GM12891 (cell line): ENCODE measurements around the gene TOMM22.

Experiments
- DNase-seq: peaks from one replicate; pipeline ENCODE4 v3.0.0; 2011; ENCODE audit warnings: low spot score; ENCODE audit not compliant: insufficient read length
- FAIRE-seq: peaks from 2 replicates; lab custom pipeline; 2011; peaks lifted over from hg19 to GRCh38; lab: Jason Lieb, UNC
- PAX5 ChIP-seq: IDR thresholded peaks from 2 replicates; pipeline ENCODE4 v1.6.1; 2011; ENCODE audit warnings: low read length, moderate library complexity, mild to moderate bottlenecking; ENCODE audit not compliant: insufficient read depth, severe bottlenecking
- POLR2A ChIP-seq: IDR thresholded peaks from 2 replicates; pipeline ENCODE4 v1.6.1; 2011; ENCODE audit warnings: low read depth, low read length, control low read depth
- POLR2AphosphoS5 ChIP-seq: IDR thresholded peaks from 2 replicates; pipeline ENCODE4 v1.6.1; 2011; ENCODE audit warnings: low read depth, low read length, control low read depth
- POU2F2 ChIP-seq: IDR thresholded peaks from 2 replicates; pipeline ENCODE4 v1.6.1; 2011; ENCODE audit warnings: low read depth, mild to moderate bottlenecking, control low read depth, low read length, moderate library complexity
- SPI1 ChIP-seq: IDR thresholded peaks from 2 replicates; pipeline ENCODE4 v1.6.1; 2011; ENCODE audit warnings: low read depth, low read length, control low read depth
- TAF1 ChIP-seq: IDR thresholded peaks from 2 replicates; pipeline ENCODE4 v1.6.1; 2011; ENCODE audit warnings: low read depth, low read length, control low read depth

The TOMM22 gene

DNA sequence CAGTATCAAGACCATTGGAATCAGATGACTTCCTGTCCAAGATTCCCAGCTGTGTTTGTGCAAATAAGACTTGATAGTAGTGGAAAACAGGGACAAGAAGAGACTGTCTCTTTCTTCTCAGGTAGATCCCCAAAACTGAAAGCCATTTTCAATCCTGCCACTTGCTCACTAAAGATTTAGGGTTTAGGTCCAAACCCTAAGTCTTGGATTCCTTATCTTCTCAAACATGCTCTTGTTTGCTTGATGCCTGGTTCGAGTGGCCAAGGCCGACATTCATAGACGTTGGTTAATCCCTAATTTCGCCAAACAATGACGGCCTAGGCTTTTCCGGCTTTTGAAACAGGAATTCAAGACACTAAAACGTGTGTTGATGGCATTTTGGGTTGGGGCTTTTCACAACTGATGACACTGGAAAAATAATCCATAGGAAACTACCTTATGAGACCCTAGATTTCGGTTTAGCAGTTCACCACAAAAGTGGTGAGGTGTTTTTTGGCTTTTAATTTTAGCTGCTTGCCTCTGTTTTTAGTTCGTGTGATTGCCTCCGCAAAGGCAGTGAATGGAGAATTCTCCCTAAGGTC lies 23.0 kb downstream of the TOMM22 start:
- FAIRE-seq (no peak), DNase-seq (no peak)
- TF ChIP-seq POLR2A = no peak
- TF ChIP-seq TAF1 = no peak
- TF ChIP-seq PAX5 = no peak
- TF ChIP-seq POLR2AphosphoS5 = no peak
- TF ChIP-seq POU2F2 = no peak
- no peak for TF ChIP-seq SPI1

DNA sequence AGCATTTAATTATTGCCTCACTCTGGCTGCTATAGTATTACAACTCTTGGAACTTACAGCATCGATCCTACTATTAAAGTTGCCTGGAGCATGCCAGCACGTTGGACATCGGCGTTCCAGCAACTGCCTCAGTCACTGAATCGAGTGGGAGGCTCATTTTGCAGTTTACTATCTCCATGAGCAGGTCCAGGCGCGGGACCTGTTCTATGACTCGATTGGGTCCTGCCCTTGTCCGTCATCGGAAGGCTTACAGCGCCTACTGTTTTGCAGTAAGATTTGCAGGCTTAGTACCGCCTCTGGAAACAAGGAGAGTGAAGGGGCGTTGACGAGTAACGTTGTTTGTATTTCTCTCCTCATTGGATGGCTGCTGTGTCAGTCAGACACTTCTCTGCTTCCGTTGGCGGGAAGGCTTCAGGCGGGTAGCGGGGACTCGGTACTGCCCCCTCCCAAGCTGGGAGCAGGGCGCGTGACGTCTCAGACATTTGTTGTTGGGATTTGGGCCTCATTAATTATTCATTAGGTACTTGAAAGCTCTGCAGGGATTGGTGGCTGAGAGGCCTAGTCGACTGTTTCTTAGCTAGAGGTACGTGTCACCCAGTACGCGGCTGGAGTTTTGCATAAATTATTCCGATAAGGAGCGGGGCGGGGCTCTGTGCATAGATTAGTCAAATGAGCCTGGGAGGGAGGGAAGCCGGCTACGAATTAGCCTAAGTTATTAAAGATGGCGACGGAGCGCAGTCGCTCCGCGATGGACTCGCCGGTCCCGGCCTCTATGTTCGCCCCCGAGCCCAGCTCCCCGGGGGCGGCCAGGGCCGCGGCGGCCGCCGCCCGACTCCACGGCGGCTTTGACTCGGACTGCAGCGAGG lies 23.7 kb downstream of the TOMM22 start, which contains the start of gene GTPBP1:
Gene GTPBP1, plus strand, starts transcription at position 710 of the 866 bp plus-strand sequence. Its CDS starts 12 bp downstream, at position 722.
- peak; percentile 82 for TF ChIP-seq POLR2A
- TF ChIP-seq TAF1 = peak; percentile 93
- peak; percentile 63 for TF ChIP-seq POLR2AphosphoS5
- no peak for TF ChIP-seq SPI1
- peak; percentile 79 for TF ChIP-seq PAX5
- peak; percentile 97 for TF ChIP-seq POU2F2
- FAIRE-seq (peak; percentile 100), DNase-seq (peak; percentile 84)

- FAIRE-seq (no peak), DNase-seq (no peak)
- no peak for TF ChIP-seq SPI1
- TF ChIP-seq PAX5 = no peak
- TF ChIP-seq POLR2AphosphoS5 = no peak
- TF ChIP-seq POU2F2 = no peak
- TF ChIP-seq TAF1 = no peak
- TF ChIP-seq POLR2A = no peak
These were observed 24.5 kb downstream of the TOMM22 start for GRCh38 chr22:38706101-38706900.

DNA sequence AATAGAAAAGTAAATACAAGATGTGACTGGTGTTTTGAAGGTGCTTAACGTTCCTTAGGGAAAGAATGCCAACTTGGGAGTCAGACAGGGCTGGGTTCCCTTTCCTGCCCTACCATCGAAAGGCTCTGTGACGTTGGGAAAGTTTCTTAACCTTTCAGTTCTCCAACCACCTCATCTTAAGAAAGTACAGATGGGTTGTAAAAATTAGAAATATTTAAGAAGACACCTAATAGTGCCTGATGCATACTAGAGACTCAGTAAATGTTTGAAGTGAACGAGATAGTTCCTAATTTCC lies 25.1 kb downstream of the TOMM22 start:
- DNase-seq (no peak), FAIRE-seq (peak; percentile 43)
- TF ChIP-seq POLR2AphosphoS5 (no peak), POLR2A (no peak), SPI1 (no peak), POU2F2 (no peak), TAF1 (no peak), PAX5 (no peak)

DNA sequence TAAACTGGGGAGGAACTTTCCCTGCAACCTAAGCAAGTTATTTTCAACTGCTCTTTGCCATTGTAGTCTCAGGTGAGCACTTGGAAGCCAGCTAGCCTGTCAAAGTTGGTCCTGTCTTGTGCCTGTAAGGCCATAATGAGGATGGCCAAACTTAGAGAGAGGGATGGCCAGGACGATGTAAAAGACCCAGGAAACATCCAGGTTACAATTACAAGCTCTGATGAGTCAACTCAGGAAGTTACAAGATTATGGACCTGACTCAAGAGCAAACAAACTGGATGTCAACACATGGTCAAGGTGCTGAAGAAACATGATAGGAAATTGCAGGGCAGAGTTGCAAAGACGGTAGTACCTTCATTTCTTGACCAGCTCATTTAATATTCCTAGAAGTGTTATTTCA lies 25.6 kb downstream of the TOMM22 start:
- peak; percentile 66 for FAIRE-seq
- TF ChIP-seq POLR2A (no peak), TAF1 (no peak), SPI1 (no peak)
- no peak for DNase-seq

- DNase-seq (no peak), FAIRE-seq (no peak)
- no peak for TF ChIP-seq PAX5
These were observed 26.2 kb downstream of the TOMM22 start for GRCh38 chr22:38707984-38708383.

DNA sequence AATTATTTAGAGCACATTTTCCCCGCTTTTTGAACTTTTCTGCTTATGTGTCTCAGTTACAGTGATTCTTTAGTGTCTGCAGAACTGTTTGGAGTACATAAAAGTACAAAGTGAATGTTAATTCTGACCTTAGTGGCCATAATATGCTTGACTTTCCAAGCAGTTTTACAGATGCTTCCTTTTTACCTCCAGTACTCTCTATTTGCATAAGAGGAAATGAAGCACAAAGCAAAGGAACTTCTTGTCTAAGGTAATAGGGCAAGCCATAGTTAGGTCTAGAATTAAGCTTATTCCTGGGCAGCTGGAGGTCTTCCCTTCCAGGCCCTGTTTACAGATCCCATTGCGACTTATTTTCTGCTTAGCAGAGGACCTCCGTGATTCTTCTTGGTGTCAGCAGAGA lies 27.5 kb downstream of the TOMM22 start:
- FAIRE-seq = peak; percentile 58
- no peak for DNase-seq

GRCh38 chr22:38710351-38710750 lies 28.6 kb downstream of the TOMM22 start:
- DNase-seq (no peak), FAIRE-seq (no peak)
- TF ChIP-seq TAF1 (no peak), POLR2AphosphoS5 (no peak), SPI1 (no peak), POU2F2 (no peak), POLR2A (no peak), PAX5 (no peak)

More for the DNA sequence above, 27.5 kb downstream of the TOMM22 start:
- TF ChIP-seq SPI1 = peak; percentile 24; the same call in 1 of the 2 replicates
- no peak for TF ChIP-seq POLR2AphosphoS5

- no peak for FAIRE-seq
These were observed 29.1 kb downstream of the TOMM22 start for GRCh38 chr22:38710866-38711265.

More at GRCh38 chr22:38710866-38711265, 29.1 kb downstream of the TOMM22 start:
- no peak for DNase-seq
- TF ChIP-seq POLR2AphosphoS5 = no peak
- TF ChIP-seq TAF1 = no peak
- no peak for TF ChIP-seq POU2F2
- no peak for TF ChIP-seq POLR2A
- TF ChIP-seq PAX5 = no peak
